ENCODE data around the gene LIMA1. TPM values are rescaled to one million over a fixed set of nuclear protein-coding genes. Genes with fewer than 3 reads are reported as not detected.

The LIMA1 gene
- total and polyA plus RNA-seq, 9 of the 15 experiments (the other 6 are each of a cell fraction or from before 2014, with no cell fraction given) = 20.2 to 37.8 (median 27.3) TPM

DNA sequence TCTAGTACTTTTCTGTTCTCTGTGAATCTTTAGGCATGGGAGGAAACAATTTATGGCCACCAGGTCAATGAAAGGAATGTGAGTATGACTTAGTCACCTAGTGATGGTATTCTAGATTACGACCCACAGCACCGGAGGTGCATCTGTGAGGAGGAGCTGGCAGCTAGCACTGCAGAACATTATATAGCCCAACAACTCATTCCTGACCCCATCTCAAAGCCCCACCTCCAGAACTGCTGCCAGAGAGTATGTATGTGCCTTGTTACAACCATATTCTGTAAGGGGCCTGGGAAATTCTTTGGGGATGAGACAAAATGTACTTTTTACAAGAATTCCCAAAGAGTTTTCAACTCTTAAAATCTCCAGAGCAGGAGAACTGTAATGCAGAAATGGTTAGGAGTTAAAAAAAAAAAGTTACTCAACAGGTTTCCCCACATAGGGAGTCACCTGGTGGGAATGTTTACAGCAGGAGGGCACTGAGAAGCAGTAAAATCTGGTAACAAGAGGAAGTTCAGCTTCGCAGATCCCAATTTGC lies 81.3 kb downstream of the LIMA1 start:
- intact Hi-C loops (cut with micrococcal nuclease) = no loop called here
- no peaks in the 10 kb centered on the region for H3K9me1 ChIP-seq (ENCODE audit: control insufficient read depth, insufficient read depth, low read length)
- WGBS (ENCODE audit: insufficient coverage, low coverage, missing lambda C conversion rate) = 55% methylated on average over 3 of the region's 3 CpGs
- H3K27ac ChIP-seq (ENCODE audit: extremely low read depth, low read depth, low read length) = no peak overlapping the region
- H3K27me3 ChIP-seq (ENCODE audit: control insufficient read depth in 2 of 2, insufficient read depth in 2 of 2, low read length in 2 of 2) = no peaks in the 10 kb centered on the region
- no peak overlapping the region for H3K9ac ChIP-seq (ENCODE audit: insufficient read depth in 1 of 2, low read depth in 2 of 2, low read length in 2 of 2)
- peaks cover 57% of the 10 kb centered on the region for H3K36me3 ChIP-seq (ENCODE audit: control insufficient read depth, insufficient read depth, low read length)
- H3K4me1 ChIP-seq (replicated peaks in 1 of 2; ENCODE audit: control insufficient read depth in 2 of 2, insufficient read depth in 2 of 2, low read length in 2 of 2) = no peaks in the 10 kb centered on the region
- no peaks in the 10 kb centered on the region for H3K9me3 ChIP-seq (replicated peaks; ENCODE audit: control insufficient read depth, insufficient read depth, low read depth, low read length)
- TF ChIP-seq FOSL1 (tag; conservative IDR thresholded peaks at IDR 0.05) = peak; percentile 15; the same call in 1 of the 2 replicates
- TF ChIP-seq, protein P1, sequence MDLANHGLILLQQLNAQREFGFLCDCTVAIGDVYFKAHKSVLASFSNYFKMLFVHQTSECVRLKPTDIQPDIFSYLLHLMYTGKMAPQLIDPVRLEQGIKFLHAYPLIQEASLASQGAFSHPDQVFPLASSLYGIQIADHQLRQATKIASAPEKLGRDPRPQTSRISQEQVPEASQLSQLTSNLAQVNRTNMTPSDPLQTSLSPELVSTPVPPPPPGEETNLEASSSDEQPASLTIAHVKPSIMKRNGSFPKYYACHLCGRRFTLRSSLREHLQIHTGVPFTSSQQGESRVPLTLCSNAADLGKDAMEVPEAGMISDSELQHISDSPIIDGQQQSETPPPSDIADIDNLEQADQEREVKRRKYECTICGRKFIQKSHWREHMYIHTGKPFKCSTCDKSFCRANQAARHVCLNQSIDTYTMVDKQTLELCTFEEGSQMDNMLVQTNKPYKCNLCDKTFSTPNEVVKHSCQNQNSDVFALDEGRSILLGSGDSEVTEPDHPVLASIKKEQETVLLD (IDR thresholded peaks at IDR 0.05) = no peak
- no peak overlapping the region for H3K4me3 ChIP-seq
- H3K79me2 ChIP-seq (ENCODE audit: control insufficient read depth, insufficient read depth, low read length) = no peaks in the 10 kb centered on the region
- ATAC-seq (no peak; the same call in 2 of the 3 replicates), DNase-seq (ENCODE audit: extremely low read depth in 1 of 4, low spot score in 3 of 4) (no peak), FAIRE-seq (peak; percentile 23)
- in situ Hi-C loops (cut with MboI) = no loop called here
- ChIA-PET CTCF (ENCODE audit: low intra/inter-chr PET ratio) (no interaction called here), POLR2A (interaction anchor here (0.9 kb wide), 1 partner anchor 15 kb away, joined by 3 read pairs; no protein-coding TSS in a partner anchor)
- no peak overlapping the region for H2AFZ ChIP-seq (ENCODE audit: low read depth, low read length)
- no peaks in the 10 kb centered on the region for H4K20me1 ChIP-seq (replicated peaks; ENCODE audit: control insufficient read depth, insufficient read depth, low read length)
- no TSS peak for BruUV-seq (replicated peaks)
- H3K4me2 ChIP-seq (ENCODE audit: insufficient read depth, low read length) = no peak overlapping the region

DNA sequence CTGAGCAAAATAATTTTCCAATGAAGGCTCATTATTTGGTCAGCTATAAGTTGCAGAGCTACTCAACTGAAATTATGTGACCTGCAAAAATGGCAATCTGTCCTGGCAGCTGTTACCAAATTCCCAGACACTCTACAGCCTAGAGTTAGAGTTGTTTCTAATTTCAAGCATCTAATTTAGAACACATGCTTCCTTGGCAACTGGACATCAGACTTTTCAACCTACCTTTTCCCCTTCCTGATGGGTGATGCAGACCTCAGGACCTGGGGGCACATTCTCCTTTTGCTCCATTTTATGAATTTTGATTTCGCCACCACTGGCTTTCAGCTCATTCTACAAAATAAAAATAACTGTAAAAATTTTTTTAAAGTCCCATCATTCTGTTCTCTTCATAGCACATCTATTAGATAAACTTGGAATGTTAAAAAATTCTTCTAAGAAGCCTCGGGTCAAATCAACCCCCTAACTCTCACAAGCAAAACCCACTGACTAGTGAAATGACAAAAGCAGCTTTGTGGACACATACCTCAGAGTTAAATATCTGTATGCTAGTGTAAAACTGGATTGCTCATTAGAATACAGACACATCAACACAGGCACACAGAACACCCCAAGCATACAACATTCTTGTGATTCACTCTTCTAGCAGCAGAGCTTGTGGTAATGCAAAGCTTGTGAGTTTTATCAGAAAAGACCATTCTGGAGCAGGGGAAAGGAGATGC lies 82.6 kb downstream of the LIMA1 start:
- FAIRE-seq (no peak), DNase-seq (ENCODE audit: extremely low read depth in 1 of 4, low spot score in 3 of 4) (no peak), ATAC-seq (no peak)
- in situ Hi-C loops (cut with MboI) (no loop called here), intact Hi-C loops (cut with micrococcal nuclease) (no loop called here)
- Histone ChIP-seq H4K20me1 (replicated peaks; ENCODE audit: control insufficient read depth, insufficient read depth, low read length) (no peaks in the 10 kb centered on the region), H3K9me1 (ENCODE audit: control insufficient read depth, insufficient read depth, low read length) (no peaks in the 10 kb centered on the region), H3K36me3 (ENCODE audit: control insufficient read depth, insufficient read depth, low read length) (peaks cover 67% of the 10 kb centered on the region), H3K4me1 (replicated peaks in 1 of 2; ENCODE audit: control insufficient read depth in 2 of 2, insufficient read depth in 2 of 2, low read length in 2 of 2) (no peaks in the 10 kb centered on the region), H3K4me3 (no peak overlapping the region), H3K4me2 (ENCODE audit: insufficient read depth, low read length) (no peak overlapping the region), H3K9me3 (replicated peaks; ENCODE audit: control insufficient read depth, insufficient read depth, low read depth, low read length) (no peaks in the 10 kb centered on the region), H2AFZ (ENCODE audit: low read depth, low read length) (no peak overlapping the region), H3K79me2 (ENCODE audit: control insufficient read depth, insufficient read depth, low read length) (no peaks in the 10 kb centered on the region), H3K9ac (ENCODE audit: insufficient read depth in 1 of 2, low read depth in 2 of 2, low read length in 2 of 2) (no peak overlapping the region), H3K27me3 (ENCODE audit: control insufficient read depth in 2 of 2, insufficient read depth in 2 of 2, low read length in 2 of 2) (no peaks in the 10 kb centered on the region), H3K27ac (ENCODE audit: extremely low read depth, low read depth, low read length) (no peak overlapping the region)
- ChIA-PET POLR2A (interaction anchor here (0.6 to 1.2 kb wide), 2 partner anchors 22 to 114 kb away, joined by 3 to 4 read pairs; no protein-coding TSS in a partner anchor), CTCF (ENCODE audit: low intra/inter-chr PET ratio) (no interaction called here)
- no TSS peak for BruUV-seq (replicated peaks)
- 67% methylated on average over 2 of the region's 2 CpGs for WGBS (ENCODE audit: insufficient coverage, low coverage, missing lambda C conversion rate)
- TF ChIP-seq KDM1A (IDR thresholded peaks at IDR 0.05) = no peak
- no peak for TF ChIP-seq MEIS2 (IDR thresholded peaks at IDR 0.05; ENCODE audit: partially characterized antibody)
- no peak for TF ChIP-seq NCOA4 (IDR thresholded peaks at IDR 0.05; ENCODE audit: partially characterized antibody)
- no peak for TF ChIP-seq NCOA2 (IDR thresholded peaks at IDR 0.05; ENCODE audit: partially characterized antibody in 2 of 2)
- TF ChIP-seq, protein P2, sequence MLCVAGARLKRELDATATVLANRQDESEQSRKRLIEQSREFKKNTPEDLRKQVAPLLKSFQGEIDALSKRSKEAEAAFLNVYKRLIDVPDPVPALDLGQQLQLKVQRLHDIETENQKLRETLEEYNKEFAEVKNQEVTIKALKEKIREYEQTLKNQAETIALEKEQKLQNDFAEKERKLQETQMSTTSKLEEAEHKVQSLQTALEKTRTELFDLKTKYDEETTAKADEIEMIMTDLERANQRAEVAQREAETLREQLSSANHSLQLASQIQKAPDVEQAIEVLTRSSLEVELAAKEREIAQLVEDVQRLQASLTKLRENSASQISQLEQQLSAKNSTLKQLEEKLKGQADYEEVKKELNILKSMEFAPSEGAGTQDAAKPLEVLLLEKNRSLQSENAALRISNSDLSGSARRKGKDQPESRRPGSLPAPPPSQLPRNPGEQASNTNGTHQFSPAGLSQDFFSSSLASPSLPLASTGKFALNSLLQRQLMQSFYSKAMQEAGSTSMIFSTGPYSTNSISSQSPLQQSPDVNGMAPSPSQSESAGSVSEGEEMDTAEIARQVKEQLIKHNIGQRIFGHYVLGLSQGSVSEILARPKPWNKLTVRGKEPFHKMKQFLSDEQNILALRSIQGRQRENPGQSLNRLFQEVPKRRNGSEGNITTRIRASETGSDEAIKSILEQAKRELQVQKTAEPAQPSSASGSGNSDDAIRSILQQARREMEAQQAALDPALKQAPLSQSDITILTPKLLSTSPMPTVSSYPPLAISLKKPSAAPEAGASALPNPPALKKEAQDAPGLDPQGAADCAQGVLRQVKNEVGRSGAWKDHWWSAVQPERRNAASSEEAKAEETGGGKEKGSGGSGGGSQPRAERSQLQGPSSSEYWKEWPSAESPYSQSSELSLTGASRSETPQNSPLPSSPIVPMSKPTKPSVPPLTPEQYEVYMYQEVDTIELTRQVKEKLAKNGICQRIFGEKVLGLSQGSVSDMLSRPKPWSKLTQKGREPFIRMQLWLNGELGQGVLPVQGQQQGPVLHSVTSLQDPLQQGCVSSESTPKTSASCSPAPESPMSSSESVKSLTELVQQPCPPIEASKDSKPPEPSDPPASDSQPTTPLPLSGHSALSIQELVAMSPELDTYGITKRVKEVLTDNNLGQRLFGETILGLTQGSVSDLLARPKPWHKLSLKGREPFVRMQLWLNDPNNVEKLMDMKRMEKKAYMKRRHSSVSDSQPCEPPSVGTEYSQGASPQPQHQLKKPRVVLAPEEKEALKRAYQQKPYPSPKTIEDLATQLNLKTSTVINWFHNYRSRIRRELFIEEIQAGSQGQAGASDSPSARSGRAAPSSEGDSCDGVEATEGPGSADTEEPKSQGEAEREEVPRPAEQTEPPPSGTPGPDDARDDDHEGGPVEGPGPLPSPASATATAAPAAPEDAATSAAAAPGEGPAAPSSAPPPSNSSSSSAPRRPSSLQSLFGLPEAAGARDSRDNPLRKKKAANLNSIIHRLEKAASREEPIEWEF (CRISPR knock-in tag; IDR thresholded peaks at IDR 0.05) = no peak
